Measurements from ENCODE around the gene CA11.
A peak's percentile ranks its signal among the peaks of the same experiment; 100 is the strongest.
"Not testable (repeated sequence)": the region's sequence is repeated elsewhere in the genome, so short reads cannot be mapped to it uniquely, and the experiment has no call there.

CA11 gene

GRCh38 chr19:48668761-48669160, 22.8 kb upstream of the CA11 start:
- no peak for DNase-seq

DNA sequence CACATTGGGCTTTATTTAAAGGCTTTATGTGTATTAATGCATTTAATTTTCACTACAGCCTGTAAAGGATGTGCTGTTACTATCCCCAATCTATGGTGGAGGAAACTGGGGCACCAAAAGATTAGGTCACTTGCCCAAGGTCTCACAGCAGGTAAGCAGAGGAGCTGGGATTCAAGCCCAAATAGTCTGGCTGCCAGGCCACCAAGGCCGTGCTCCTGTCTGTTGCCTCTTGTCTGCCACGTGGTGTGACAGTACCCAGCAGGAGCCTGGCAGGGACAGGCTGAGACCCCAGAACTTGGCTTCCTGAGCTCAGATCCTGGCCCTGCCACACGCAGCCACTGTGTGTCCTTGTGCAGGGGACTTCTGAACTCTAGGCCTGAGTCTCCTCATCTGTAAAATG, 22.3 kb upstream of the CA11 start:
- no peak for DNase-seq

GRCh38 chr19:48665786-48666185, 19.8 kb upstream of the CA11 start:
- no peak for DNase-seq

GRCh38 chr19:48664476-48664875, 18.5 kb upstream of the CA11 start:
- no peak for DNase-seq

- DNase-seq: no peak
These were observed 17.7 kb upstream of the CA11 start for GRCh38 chr19:48663667-48664066.

- DNase-seq: no peak
These were observed 15.7 kb upstream of the CA11 start for GRCh38 chr19:48661711-48662090.

- peak; percentile 57 for DNase-seq
These were observed 15.1 kb upstream of the CA11 start for GRCh38 chr19:48660852-48661710.

GRCh38 chr19:48659768-48660167, 13.8 kb upstream of the CA11 start:
- DNase-seq: no peak

DNA sequence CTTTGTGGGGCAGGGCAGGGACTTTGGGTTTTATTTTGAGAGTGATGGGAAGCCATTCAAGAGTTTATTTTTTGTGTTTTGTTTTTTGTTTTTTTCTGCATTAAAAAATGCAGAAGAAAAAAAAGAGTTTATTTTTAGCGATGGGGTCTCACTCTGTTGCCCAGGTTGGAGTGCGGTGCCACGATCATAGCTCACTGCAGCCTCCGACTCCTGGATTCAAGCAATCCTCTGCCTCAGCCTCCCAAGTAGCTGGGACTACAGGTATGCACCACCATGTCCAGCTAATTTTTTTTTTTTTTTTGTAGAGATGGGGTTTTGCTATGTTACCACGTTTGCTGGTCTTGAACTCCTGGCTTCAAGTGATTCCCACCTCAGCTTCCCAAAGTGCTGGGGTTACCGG, 12.5 kb upstream of the CA11 start:
- no peak for DNase-seq

DNA sequence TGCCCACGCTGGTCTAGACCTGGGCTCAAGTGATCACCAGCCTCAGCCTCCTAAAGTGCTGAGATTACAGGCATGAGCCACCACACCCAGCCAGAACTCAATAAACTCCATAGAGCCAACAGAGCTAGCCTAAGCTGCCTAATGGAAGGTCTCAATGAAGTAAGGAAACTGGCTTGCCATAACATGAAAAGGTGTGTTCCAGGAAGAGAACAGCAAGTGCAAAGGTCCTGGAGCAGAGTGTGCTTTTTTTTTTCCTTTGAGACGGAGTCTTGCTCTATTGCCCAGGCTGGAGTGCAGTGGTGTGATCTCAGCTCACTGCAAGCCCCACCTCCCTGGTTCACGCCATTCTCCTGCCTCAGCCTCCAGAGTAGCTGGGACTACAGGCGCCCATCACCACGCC, 11.8 kb upstream of the CA11 start:
- not testable (repeated sequence) for DNase-seq

GRCh38 chr19:48656840-48657474, 11.0 kb upstream of the CA11 start:
- no peak for DNase-seq

GRCh38 chr19:48654299-48655059, 8.5 kb upstream of the CA11 start:
- DNase-seq: no peak

DNA sequence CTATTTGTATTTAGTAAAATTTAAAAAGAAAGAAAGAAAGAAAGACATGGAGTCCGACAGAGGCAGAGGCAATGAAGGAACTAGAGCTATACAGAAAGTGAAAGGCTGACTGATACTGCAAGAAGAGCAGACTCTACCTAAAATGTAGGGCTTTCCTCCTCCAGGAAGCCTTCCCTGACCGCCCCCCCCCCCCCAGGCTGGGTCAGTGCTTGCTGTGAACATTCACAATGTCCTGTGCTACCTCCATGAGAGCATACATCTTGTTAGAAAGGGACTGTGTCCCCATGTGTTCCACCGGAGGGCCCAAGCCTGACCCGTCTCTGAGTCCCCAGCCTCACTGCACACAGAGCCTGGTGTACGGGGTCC, 5.7 kb upstream of the CA11 start:
- DNase-seq: no peak

GRCh38 chr19:48650974-48651682, 5.1 kb upstream of the CA11 start:
- DNase-seq: no peak

- DNase-seq: no peak
These were observed 2.1 kb upstream of the CA11 start for GRCh38 chr19:48648134-48648533.

DNA sequence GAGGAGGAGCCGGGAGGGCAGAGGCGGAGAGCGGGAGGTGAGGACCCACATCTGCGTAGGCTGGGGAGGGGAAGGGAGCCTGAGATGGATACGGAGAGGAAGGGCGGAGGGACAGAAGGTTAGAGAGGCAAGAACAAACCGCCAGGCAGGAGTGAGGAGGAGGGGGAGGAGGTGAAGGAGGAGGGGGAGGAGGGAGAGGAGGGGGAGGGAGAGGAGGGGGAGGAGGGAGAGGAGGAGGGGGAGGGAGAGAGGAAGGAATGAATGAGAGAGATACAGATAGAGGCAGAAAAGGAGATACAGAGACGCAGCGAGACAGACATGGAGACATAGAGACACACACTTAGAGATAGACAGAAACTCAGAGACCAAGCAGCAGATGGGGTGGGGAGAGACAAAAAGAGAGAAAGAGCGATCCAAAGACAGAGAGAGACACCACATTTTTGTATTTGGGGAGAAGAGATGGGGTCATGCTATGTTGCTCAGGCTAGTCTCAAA, 782 bp upstream of the CA11 start:
- DNase-seq: no peak

GRCh38 chr19:48645620-48646000, 377 bp downstream of the CA11 start:
- DNase-seq: no peak

- peak; percentile 49 for DNase-seq
These were observed 958 bp downstream of the CA11 start for GRCh38 chr19:48644839-48645619.

- DNase-seq: no peak
These were observed 1.6 kb downstream of the CA11 start for GRCh38 chr19:48644355-48644754.

GRCh38 chr19:48642862-48643261, 3.1 kb downstream of the CA11 start:
- DNase-seq: no peak

- DNase-seq: no peak
These were observed 4.1 kb downstream of the CA11 start for GRCh38 chr19:48641850-48642249.
